Measurements from ENCODE around the gene NELL1.

- TF ChIP-seq CTCF (IDR thresholded peaks at IDR 0.05; ENCODE audit: insufficient read depth, low read depth, low read length) (no peak), EZH2 (IDR thresholded peaks at IDR 0.05; ENCODE audit: insufficient read depth, low read length) (no peak)
Observed at GRCh38 chr11:21588754-21589153, 919.4 kb downstream of the NELL1 start.

Data from astrocyte (in vitro differentiated cells and primary cell).